Activated naive CD8-positive, alpha-beta T cell treated with anti-CD3 and anti-CD28 coated beads, Interleukin-2, amount 50 U/mL, for 24 hours (primary cell): Measurements from ENCODE around the gene THAP2.

Source experiments
- ATAC-seq: fragments of 150-1000 bp; cut with Tn5 transposase; one replicate; pipeline ENCODE4 v1.10.0; 2021
- DNase-seq: peaks from one replicate; pipeline ENCODE4 v3.0.0; 2021
- H3K27ac Mint-ChIP-seq: one replicate; pipeline ENCODE4 v1.8.0; 2021; ENCODE audit warnings: mild to moderate bottlenecking, mixed read lengths
- H3K27me3 Mint-ChIP-seq: one replicate; pipeline ENCODE4 v1.8.0; 2021; ENCODE audit warnings: mixed read lengths
- H3K36me3 Mint-ChIP-seq: one replicate; pipeline ENCODE4 v1.8.0; 2021; ENCODE audit warnings: low read depth, mixed read lengths
- H3K4me1 Mint-ChIP-seq: one replicate; pipeline ENCODE4 v1.8.0; 2021; ENCODE audit warnings: mixed read lengths
- H3K4me3 Mint-ChIP-seq: one replicate; pipeline ENCODE4 v1.8.0; 2021; ENCODE audit warnings: mild to moderate bottlenecking, moderate library complexity, mixed read lengths
- H3K9me3 Mint-ChIP-seq: one replicate; pipeline ENCODE4 v1.8.0; 2021; ENCODE audit warnings: mixed read lengths

The THAP2 gene

GRCh38 chr12:71663561-71664410 is at the start of gene THAP2, which contains the start of gene ZFC3H1:
Gene THAP2 (plus strand): TSS chr12:71664301. CDS start chr12:71664510, 209 bp downstream.
Gene ZFC3H1 (minus strand): TSS chr12:71663848. CDS start chr12:71663610, 238 bp downstream.
- no peaks in the 10 kb centered on the region for H3K27me3 Mint-ChIP-seq
- peaks cover 46% of the 10 kb centered on the region for H3K4me1 Mint-ChIP-seq
- peak; percentile 87 for DNase-seq
- H3K27ac Mint-ChIP-seq: peak within 1 kb of the TSS; percentile 99
- peaks cover 5% of the 10 kb centered on the region for H3K9me3 Mint-ChIP-seq
- ATAC-seq: peak; percentile 90
- peaks cover 47% of the 10 kb centered on the region for H3K36me3 Mint-ChIP-seq
- H3K4me3 Mint-ChIP-seq: peak within 1 kb of the TSS; percentile 98

GRCh38 chr12:71621938-71622337 is 42.2 kb upstream of the THAP2 start:
- H3K27me3 Mint-ChIP-seq: no peaks in the 10 kb centered on the region
- H3K9me3 Mint-ChIP-seq: no peaks in the 10 kb centered on the region
- no peak overlapping the region for H3K27ac Mint-ChIP-seq
- ATAC-seq: no peak
- H3K36me3 Mint-ChIP-seq: peaks cover 79% of the 10 kb centered on the region
- no peak for DNase-seq
- peaks cover 12% of the 10 kb centered on the region for H3K4me1 Mint-ChIP-seq
- no peak overlapping the region for H3K4me3 Mint-ChIP-seq

GRCh38 chr12:71625476-71625875 is 38.6 kb upstream of the THAP2 start:
- Mint-ChIP-seq H3K27me3 (no peaks in the 10 kb centered on the region), H3K27ac (no peak overlapping the region), H3K4me3 (no peak overlapping the region), H3K4me1 (peaks cover 15% of the 10 kb centered on the region), H3K9me3 (no peaks in the 10 kb centered on the region), H3K36me3 (peaks cover 75% of the 10 kb centered on the region)
- no peak for ATAC-seq
- DNase-seq: no peak

GRCh38 chr12:71626098-71626497 is 38.0 kb upstream of the THAP2 start:
- Mint-ChIP-seq H3K27me3 (no peaks in the 10 kb centered on the region), H3K27ac (peak overlapping the region; percentile 6), H3K36me3 (peaks cover 72% of the 10 kb centered on the region), H3K4me3 (no peak overlapping the region), H3K4me1 (peaks cover 15% of the 10 kb centered on the region), H3K9me3 (no peaks in the 10 kb centered on the region)
- no peak for DNase-seq
- no peak for ATAC-seq

GRCh38 chr12:71626768-71627167 is 37.3 kb upstream of the THAP2 start:
- H3K9me3 Mint-ChIP-seq: no peaks in the 10 kb centered on the region
- H3K4me1 Mint-ChIP-seq: peaks cover 14% of the 10 kb centered on the region
- peaks cover 68% of the 10 kb centered on the region for H3K36me3 Mint-ChIP-seq
- H3K4me3 Mint-ChIP-seq: no peak overlapping the region
- ATAC-seq (no peak), DNase-seq (no peak)
- H3K27ac Mint-ChIP-seq: no peak overlapping the region
- H3K27me3 Mint-ChIP-seq: no peaks in the 10 kb centered on the region

GRCh38 chr12:71627438-71628002 is 36.6 kb upstream of the THAP2 start:
- H3K27me3 Mint-ChIP-seq: no peaks in the 10 kb centered on the region
- DNase-seq (no peak), ATAC-seq (no peak)
- no peaks in the 10 kb centered on the region for H3K9me3 Mint-ChIP-seq
- H3K36me3 Mint-ChIP-seq: peaks cover 69% of the 10 kb centered on the region
- H3K4me1 Mint-ChIP-seq: peaks cover 11% of the 10 kb centered on the region
- H3K4me3 Mint-ChIP-seq: no peak overlapping the region
- no peak overlapping the region for H3K27ac Mint-ChIP-seq

- ATAC-seq: no peak
- no peak for DNase-seq
- Mint-ChIP-seq H3K9me3 (no peaks in the 10 kb centered on the region), H3K4me1 (peaks cover 13% of the 10 kb centered on the region), H3K27me3 (no peaks in the 10 kb centered on the region), H3K27ac (peak overlapping the region; percentile 16), H3K36me3 (peaks cover 59% of the 10 kb centered on the region), H3K4me3 (no peak overlapping the region)
These were observed 27.4 kb upstream of the THAP2 start for GRCh38 chr12:71636704-71637115.

- DNase-seq (no peak), ATAC-seq (no peak)
- no peak overlapping the region for H3K4me3 Mint-ChIP-seq
- peaks cover 22% of the 10 kb centered on the region for H3K4me1 Mint-ChIP-seq
- no peaks in the 10 kb centered on the region for H3K9me3 Mint-ChIP-seq
- no peak overlapping the region for H3K27ac Mint-ChIP-seq
- H3K36me3 Mint-ChIP-seq: peaks cover 57% of the 10 kb centered on the region
- H3K27me3 Mint-ChIP-seq: no peaks in the 10 kb centered on the region
These were observed 25.6 kb upstream of the THAP2 start for GRCh38 chr12:71638499-71638898.

GRCh38 chr12:71639341-71639760 is 24.8 kb upstream of the THAP2 start:
- DNase-seq: no peak
- H3K36me3 Mint-ChIP-seq: peaks cover 59% of the 10 kb centered on the region
- H3K4me1 Mint-ChIP-seq: peaks cover 29% of the 10 kb centered on the region
- ATAC-seq: peak; percentile 53
- H3K4me3 Mint-ChIP-seq: no peak overlapping the region
- no peaks in the 10 kb centered on the region for H3K9me3 Mint-ChIP-seq
- peak overlapping the region; percentile 65 for H3K27ac Mint-ChIP-seq
- H3K27me3 Mint-ChIP-seq: no peaks in the 10 kb centered on the region

GRCh38 chr12:71640316-71640715 is 23.8 kb upstream of the THAP2 start:
- Mint-ChIP-seq H3K27me3 (no peaks in the 10 kb centered on the region), H3K36me3 (peaks cover 57% of the 10 kb centered on the region), H3K27ac (no peak overlapping the region), H3K4me1 (peaks cover 29% of the 10 kb centered on the region), H3K4me3 (no peak overlapping the region), H3K9me3 (no peaks in the 10 kb centered on the region)
- ATAC-seq (no peak), DNase-seq (no peak)

- H3K4me1 Mint-ChIP-seq: peaks cover 30% of the 10 kb centered on the region
- no peak for DNase-seq
- no peak overlapping the region for H3K4me3 Mint-ChIP-seq
- no peak for ATAC-seq
- no peaks in the 10 kb centered on the region for H3K9me3 Mint-ChIP-seq
- no peaks in the 10 kb centered on the region for H3K27me3 Mint-ChIP-seq
- peaks cover 53% of the 10 kb centered on the region for H3K36me3 Mint-ChIP-seq
- H3K27ac Mint-ChIP-seq: peak overlapping the region; percentile 37
These were observed 22.7 kb upstream of the THAP2 start for GRCh38 chr12:71641390-71641789.

- Mint-ChIP-seq H3K4me3 (no peak overlapping the region), H3K27ac (peak overlapping the region; percentile 44), H3K9me3 (no peaks in the 10 kb centered on the region), H3K4me1 (peaks cover 30% of the 10 kb centered on the region), H3K27me3 (no peaks in the 10 kb centered on the region), H3K36me3 (peaks cover 57% of the 10 kb centered on the region)
- ATAC-seq (peak; percentile 68), DNase-seq (no peak)
These were observed 21.8 kb upstream of the THAP2 start for GRCh38 chr12:71642264-71642663.

GRCh38 chr12:71645268-71645667 is 18.8 kb upstream of the THAP2 start:
- no peak overlapping the region for H3K4me3 Mint-ChIP-seq
- no peak for DNase-seq
- H3K36me3 Mint-ChIP-seq: peaks cover 58% of the 10 kb centered on the region
- no peak overlapping the region for H3K27ac Mint-ChIP-seq
- no peaks in the 10 kb centered on the region for H3K9me3 Mint-ChIP-seq
- H3K4me1 Mint-ChIP-seq: peaks cover 41% of the 10 kb centered on the region
- H3K27me3 Mint-ChIP-seq: no peaks in the 10 kb centered on the region
- no peak for ATAC-seq

GRCh38 chr12:71646512-71646911 is 17.6 kb upstream of the THAP2 start:
- DNase-seq (no peak), ATAC-seq (no peak)
- peaks cover 55% of the 10 kb centered on the region for H3K36me3 Mint-ChIP-seq
- no peak overlapping the region for H3K4me3 Mint-ChIP-seq
- peaks cover 39% of the 10 kb centered on the region for H3K4me1 Mint-ChIP-seq
- no peaks in the 10 kb centered on the region for H3K27me3 Mint-ChIP-seq
- no peak overlapping the region for H3K27ac Mint-ChIP-seq
- no peaks in the 10 kb centered on the region for H3K9me3 Mint-ChIP-seq

GRCh38 chr12:71648537-71648936 is 15.6 kb upstream of the THAP2 start:
- H3K4me3 Mint-ChIP-seq: no peak overlapping the region
- peaks cover 43% of the 10 kb centered on the region for H3K36me3 Mint-ChIP-seq

More at GRCh38 chr12:71648537-71648936, 15.6 kb upstream of the THAP2 start:
- Mint-ChIP-seq H3K27me3 (no peaks in the 10 kb centered on the region), H3K4me1 (peaks cover 28% of the 10 kb centered on the region), H3K9me3 (no peaks in the 10 kb centered on the region), H3K27ac (no peak overlapping the region)
- DNase-seq: no peak
- ATAC-seq: no peak
